Measurements from ENCODE around the gene SLC25A1.

DNA sequence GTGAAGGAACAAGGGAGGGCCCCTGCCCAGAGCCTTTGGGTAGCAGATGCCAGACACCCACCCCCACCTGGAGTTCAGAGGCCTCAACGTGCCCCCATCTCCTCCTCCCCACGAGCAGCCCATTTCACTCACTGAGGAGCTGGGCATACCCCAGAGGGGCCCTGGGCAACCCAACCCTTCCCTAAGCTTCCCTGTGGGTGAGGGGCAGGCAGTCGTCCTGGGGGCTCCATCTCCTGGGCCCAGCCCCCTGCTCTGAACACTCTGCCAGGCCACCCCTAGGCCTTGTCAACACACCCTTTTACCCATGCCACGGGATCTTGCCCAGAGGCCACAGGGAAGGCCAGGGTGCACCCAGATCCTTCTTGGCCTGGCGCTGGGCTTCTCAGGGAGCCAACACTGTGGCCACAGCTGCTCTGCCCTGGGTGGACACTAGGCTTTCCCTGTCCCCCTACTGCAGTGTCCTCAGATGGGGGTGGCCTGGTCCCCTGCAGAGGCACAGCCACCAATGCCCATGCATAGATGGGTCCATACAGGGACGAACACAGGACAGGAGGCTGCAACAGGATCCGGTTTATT is 3.4 kb downstream of the SLC25A1 start:
- TF ChIP-seq POLR2A (IDR thresholded peaks at IDR 0.05; ENCODE audit: low read length) (no peak), GATA1 (IDR thresholded peaks at IDR 0.05; ENCODE audit: low read depth, low read length) (no peak)

Data from erythroblast (primary cell).